HG03139 (cell line): ENCODE data around the gene PALLD.

Experiments used
- ATAC-seq: cut with Tn5 transposase; IDR thresholded peaks from one replicate; pipeline ENCODE4 v1.9.1; 2021; ENCODE audit not compliant: unreplicated experiment

PALLD gene

DNA sequence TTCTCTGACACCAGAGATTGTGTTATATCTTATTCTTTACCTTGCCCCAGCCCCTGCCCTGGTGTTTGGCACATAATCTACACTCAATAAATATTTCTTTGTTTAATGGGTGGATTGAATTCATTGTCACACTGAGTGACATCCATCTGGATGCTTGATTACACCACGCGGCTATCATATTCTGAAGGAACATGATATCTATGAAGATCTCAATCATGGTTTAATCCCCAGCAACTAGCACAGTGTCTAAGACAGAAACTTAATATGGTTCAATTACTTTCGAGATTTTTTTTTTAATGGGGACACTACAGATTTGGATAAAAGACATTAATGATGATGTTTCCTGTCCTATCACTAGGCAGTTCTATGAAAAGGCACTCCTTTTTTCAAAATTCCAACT, 246.3 kb downstream of the PALLD start:
- ATAC-seq = no peak

DNA sequence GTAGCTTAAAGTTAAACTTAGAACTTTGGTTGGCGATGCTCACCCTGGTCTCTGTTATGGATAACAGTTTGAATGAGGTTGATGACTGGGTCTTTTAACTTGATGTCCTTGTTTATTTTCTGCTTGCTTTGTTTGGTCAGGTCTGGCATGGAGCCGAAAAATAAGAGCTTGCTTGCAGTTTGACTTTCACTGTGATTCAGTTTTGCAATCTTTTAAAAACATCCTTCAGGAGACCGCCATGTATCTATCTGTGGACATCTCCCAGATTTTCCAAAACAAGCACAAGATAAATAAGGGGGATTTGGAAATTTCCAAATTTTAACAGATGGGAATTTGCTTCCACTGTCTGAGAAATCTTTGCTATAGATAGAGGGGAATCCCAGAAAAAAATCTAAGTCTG, 246.7 kb downstream of the PALLD start:
- no peak for ATAC-seq

DNA sequence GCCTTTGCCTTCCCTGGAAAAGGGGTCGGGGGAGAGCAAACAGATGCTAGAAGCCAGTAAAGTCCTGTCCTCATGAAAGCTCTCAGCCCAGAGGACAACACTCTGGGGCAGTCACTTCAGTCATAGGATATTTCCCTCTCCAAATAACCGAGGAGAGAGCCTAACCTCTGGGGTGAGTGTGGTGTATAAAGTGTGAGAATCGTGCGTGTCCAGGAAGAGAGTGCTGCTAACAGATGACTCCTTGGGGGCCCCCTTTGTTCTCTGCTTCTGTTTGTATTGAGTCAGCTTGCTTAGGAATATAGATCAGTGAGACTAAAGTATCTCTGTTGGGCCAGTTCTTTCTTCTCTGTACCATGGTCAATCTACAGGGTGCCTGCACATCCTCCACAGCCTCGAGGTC, 247.2 kb downstream of the PALLD start:
- ATAC-seq = no peak

DNA sequence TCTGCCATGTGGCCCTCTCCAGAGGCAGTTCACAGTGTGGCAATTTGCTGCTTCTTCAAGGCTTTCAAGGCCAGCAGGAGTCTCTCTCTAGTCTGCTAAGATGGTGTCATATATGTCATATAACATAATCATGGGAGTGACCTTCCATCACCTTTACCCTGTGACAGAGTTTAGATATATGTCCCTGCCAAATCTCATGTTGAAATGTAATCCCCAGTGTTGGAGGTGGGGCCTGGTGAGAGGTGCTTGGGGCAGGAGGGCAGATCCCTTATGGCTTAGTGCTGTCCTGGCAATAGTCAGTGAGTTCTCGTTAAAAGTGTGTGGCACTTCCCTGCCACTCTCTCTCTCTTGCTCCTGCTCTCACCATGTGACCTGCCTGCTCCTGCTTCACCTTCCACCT, 252.0 kb downstream of the PALLD start:
- no peak for ATAC-seq

DNA sequence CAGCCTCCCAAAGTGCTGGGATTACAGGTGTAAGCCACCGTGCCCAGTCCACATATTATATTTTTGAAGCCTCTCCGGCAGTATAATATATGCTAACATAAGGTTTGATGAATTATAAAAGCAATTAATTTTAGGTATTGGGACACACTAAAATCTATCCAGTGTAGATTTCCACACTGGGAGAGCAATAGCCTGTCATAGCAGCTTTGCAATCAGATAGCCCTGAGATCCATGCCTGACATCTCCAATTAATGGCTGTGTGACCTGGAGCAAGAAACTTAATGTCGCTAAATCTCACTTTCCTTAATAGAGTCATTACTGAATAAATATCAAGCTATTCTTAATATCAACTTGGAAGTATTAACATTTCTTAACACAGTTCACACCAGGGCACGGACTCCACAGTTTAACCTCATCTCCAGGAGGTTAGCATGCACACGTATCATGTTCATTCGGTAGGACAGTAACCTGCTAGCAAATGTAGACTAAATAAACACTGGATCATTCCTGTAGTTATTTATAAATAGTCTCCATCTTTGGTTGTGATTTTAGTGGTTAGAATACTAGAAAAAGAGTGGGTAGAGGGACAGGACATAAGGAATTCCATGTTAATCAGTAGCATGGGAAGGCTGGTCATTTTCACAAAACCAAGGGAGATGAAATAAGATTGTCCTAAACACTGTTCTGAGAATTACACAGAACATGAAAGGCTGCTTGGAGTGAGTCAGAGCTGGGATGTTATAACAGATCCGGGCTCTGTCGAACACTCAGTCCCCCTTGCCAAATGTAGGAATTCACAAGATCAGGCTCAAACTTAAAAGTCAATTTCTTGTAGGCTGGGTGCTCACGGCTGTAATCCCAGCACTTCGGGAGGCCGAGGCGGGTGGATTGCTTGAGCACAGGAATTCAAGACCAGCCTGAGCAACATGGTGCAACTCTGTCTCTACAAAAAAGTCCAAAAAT, 254.7 kb downstream of the PALLD start:
- no peak for ATAC-seq

DNA sequence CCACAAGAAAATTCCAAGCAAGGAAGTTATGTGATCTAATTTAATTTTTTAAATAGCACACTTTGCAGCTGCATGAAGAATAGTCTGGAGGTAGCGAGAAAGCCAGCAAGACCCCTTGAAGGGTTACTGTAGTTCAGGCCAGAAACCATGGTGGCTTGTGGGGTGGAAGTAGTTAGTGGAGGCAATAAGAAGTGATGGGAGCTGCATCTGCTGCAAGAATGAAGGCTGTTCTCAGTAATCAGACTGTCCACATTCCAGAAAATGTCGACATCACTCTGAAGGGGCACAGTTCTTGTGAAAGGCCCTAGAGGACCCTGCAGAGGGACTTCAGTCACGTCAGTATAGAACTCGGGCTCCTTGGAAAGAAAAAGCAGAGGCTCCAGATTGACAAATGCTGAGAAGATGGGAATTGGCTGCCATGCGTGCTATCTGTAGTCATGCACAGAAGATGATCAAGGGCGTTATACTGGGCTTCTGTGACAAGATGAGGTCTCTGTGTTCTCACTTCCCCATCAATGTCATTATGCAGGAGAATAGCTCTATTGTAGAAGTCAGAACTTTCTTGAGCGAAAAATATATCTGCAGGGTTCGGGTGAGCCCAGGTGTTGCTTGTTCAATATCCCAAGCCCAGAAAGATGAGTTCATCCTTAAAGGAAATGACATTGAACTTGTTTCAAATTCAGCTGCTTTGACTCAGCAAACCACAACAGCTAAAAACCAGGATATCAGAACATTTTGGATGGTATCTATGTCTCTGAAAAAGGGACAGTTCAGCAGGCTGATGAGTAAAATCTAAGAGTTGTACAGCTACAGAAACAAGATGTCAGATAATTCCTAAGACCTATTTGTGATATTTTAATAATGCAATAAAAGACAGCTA, 259.0 kb downstream of the PALLD start:
- ATAC-seq = no peak

DNA sequence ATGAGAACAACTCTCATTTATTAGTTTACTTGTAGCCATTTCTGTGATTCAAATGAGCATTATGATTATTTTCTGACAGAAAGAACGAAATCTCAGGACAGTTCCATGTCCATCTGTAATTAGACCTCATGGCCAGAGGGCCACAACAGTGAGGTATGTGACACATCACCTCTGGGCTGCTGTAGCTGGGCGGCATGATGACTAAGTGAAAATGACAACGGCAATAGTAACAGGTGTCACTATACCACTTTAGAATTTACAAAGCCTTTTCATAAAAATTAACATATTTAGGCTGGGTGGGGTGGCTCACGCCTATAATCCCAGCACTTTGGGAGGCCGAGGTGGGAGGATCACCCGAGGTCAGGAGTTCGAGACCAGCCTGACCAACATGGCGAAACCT, 260.6 kb downstream of the PALLD start:
- ATAC-seq = no peak

DNA sequence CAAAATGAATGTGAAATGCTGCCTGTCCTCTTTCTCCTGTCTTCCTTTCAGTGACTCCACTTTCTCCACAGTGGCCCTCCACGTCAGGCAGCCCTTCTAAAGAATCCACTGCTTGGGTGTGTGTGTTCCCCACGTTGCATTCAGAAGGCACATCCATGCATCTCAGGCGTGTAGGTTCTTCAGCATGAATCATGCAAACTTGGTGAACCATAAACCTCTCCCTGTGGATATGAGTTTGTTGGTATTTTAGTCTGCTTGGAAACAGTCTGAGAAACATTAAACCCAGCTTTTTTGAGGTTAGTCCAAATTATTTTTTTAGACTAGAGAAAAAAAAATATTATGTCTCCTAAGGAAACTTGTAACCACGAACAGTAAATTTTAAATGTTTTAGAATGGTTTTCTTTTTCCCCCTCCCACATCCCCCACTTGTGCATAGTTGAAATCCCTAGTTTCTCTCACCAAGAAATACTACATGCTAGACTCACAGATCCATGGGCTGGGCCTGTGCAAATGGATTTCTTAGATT, 261.6 kb downstream of the PALLD start:
- no peak for ATAC-seq

DNA sequence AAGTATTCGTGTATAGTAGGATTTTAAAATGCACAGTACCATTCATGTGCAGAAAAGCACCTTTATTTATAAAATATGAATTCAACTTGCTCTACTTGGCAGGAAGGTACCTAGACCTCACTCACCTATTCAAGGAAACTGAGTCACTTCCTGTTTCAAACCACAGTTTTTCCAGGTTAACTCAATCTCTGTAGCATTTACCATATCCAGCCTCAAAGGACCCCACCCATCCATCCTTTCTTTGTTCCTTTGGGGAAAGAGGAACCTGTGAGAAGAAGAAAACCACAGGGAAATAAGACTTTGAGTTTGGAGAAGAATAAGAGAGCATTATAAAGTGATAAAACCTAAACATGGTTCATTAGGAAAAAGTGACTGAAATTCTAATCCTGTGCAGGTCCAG, 262.5 kb downstream of the PALLD start:
- no peak for ATAC-seq

DNA sequence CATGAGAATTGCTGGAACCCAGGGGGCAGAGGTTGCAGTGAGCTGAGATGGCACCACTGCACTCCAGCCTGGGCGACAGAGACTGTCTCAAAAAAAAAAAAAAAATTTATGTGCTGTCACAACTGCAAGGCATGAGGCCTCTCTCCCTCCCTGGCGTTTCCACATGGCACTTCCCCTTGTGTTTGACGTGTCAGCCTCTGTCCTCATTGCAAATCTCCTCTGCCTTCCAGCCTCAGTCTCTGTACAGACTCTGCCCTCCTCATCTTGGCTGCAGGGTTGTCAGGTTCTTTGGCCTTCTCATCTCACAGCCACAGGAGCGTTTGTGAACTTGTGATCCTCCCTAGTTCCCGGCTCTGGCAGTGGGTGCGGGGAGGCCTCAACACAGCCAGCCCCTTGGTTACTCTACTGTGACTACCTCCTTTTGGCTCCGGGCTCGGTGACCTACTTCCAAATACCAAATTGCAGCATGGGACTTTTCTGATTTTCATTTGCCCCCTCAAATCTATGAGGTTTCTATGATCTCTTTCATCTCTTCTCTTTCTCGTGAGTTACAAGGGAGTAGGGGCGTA, 263.2 kb downstream of the PALLD start:
- no peak for ATAC-seq

DNA sequence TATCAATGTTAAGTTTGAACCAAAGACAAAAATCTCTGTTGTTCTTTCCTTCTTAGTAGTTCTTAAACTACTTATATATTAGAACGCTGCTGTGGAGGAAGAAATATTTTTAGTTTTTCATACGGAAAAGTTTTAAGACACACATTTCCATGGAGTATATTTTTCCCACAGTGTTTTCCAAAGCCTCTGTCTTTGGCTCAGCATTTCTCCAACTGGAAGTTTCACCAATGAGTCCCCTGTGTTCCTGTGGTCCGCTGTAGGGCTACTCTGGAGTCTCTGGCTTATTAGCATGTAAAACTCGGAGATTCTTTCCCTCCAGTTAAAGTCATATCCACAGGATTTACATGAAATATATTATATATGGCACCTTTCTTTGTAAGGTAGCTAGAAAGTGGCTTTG, 264.2 kb downstream of the PALLD start:
- no peak for ATAC-seq

DNA sequence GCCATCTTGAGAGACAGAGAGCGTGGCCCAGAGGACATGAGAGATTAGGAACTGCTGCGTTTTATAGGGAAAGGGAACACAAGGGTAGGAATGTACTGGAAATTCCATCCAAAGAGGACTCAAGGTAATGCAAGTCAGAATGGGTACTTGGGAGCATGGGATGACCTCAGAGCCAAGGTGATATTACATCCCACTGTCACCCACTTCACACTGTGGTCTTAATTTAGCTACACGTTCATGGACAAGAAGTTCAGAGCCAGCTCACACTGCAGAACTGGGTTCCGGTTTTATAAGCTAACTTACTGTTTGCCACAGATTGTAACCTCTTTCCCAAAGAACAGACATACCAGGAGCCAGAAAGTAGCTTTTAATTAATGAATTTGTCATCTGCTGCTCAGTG, 268.5 kb downstream of the PALLD start:
- ATAC-seq = no peak

DNA sequence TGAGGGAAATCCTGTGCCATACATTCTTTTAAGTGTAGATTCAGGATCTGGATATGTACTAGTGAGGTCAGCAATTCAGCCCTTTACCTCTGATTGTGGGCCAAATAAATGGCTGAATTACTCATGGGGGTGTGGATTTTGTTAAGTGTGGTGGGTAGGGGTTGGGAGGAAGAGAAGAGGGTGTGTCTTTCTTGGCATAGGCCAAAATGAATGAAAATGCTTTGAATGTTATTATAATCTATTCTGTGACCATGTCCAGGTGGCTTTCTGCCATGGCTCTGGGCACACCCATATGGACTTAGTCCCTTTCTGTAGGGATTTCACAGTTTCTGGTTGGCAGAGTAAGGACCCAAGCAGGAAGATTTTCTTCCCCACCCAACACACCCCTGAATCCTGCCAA, 268.9 kb downstream of the PALLD start:
- no peak for ATAC-seq

DNA sequence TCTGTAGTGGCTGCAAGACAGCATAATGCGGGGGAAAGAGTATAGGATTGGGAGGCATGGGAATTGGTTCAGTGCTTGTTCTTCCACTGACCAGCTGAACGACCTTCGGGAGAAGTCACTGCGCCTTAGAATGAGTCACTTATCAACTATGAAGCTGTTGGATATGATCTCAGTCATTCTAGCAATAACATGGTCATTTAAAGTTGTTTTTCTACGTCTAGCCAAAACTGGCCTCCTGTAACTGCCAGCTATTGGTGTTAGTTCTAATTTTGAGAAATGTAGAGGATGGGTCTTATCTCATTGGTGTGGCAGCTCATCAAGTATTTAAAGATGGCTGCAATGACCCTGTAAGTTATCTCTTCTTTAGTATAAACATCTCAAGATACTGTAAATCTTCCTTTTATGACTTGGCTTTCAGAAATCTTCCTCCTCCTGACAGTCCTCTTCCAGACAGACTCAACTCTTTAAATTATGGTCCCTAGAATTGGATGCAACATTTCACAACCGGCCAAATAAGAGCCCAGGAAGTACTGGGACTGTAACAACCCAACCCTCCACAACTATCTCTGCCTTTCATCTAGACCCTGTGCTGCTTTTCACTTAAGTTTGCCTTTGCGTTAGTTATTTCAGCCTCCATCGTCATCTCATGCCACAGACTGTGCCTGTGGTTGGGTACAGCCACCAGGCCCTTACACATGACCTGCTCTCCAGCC, 269.9 kb downstream of the PALLD start:
- no peak for ATAC-seq

DNA sequence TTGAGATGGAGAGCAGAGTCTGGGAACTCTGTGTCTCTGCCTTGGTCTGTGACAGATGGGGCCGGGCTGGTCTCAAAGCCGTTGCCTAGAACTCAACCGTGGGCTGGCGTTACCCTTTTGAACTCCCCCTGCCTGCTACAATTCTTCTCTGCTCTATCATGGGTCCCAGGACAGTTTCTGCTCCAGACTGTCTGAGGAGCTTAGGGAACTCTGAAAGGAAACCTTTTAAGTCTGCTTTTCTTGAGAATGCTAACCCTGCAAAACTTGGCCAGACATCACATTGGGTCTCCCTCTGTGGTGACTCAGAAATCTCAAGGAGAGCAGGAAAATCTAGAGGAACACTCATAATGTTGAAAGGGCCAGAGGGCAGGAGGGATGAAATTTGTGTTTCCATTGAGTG, 272.6 kb downstream of the PALLD start:
- no peak for ATAC-seq

DNA sequence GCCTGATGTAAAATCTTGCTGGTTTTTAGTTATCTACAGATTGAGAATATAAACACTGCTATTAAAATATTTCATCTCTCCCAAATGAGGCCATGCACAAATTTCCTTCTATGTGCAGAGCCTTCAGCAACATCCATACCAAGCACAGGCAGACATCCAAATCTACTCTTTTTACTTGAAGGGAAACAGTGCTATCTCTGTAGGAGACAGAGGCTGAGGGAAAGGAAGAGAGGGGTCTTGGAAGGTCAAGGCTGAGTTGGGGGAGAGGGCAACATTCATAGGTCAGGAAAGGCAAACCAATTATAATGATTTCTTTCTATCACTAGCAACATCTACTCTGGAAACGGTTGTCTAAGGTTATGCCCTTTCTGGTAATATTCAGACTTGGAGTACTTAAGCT, 273.0 kb downstream of the PALLD start:
- ATAC-seq = no peak

DNA sequence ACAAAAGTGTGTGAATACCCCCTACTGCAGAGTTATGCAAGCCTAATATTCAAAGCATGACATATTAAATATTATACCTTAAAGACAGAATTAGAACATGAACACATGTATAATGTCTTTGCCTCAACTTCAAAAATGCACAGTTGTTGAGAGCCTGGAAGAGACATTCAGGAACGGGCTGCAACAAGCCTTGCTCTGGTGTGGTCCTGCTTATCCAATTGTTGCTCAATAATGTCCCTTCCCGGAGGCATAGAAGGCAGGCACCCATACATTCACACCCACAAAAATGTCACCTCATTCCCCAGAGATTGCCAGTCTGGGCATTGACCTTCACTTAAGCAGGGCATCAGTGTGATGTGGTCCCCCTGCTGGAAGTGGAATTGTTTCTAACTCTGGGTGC, 274.4 kb downstream of the PALLD start:
- ATAC-seq = no peak

DNA sequence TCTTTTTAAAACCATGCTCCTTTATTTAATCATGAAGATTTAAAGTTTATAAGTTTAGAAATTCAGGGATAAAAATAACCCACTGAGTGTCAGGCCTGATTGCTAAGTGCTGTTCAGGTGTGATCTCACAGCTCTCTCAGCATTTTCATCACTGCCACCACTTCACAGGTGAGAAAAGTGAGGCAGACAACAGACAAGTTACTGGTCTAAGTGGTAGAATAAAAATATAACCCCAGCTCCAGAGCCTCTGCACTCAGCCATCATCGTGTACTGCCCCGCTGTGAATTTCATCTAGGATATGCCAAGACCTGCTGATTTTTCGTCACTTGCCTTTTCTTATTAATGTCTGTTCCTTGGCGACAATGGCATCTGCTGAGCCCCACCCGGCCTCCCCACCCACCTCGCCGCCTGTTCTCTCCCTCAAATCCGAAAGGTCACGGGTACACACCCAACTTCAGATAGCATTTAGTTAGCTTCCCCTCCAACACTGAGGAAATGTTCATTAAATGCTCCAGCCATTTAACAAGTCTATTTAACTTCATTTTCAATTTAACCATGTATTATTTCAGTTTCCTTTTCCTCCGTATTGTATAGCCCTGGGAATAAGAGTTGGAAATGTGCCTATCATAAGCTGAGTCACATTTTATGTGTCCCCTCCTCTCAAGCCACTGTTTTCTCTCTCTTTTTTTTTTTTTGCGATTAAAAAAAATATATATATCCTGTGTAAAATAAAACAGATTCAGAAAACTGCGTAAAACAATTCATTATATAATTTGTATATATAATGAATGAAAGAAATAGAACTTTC, 276.7 kb downstream of the PALLD start:
- no peak for ATAC-seq

DNA sequence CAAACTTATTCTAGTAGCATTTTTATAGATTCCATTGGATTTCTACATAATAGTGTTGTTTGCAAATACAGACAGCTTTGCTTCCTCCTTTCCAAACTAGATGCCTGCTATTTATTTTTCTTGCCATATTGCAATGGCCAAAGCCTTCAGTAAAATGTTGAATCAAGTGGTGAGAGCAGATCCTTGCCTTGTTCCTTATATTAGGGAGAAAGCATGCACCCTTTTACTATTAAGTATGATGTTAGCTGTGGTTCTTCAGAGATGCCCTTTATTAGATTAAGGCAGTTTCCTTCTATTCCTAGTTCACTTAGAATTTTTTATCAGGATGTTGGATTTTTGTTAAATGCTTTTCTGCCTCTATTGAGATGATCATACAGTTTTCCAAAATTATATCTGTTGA, 279.5 kb downstream of the PALLD start:
- ATAC-seq = no peak
